GM12874 (cell line): Measurements from ENCODE around the gene ATP2A1.

Source experiments
- TF ChIP-seq, protein P1 (sequence below): IDR thresholded peaks from 2 replicates; pipeline ENCODE4 v1.5.1; 2011; ENCODE audit warnings: low read depth, mild to moderate bottlenecking, control low read depth, low read length, moderate library complexity; ENCODE audit not compliant: insufficient read depth

ATP2A1 gene

DNA sequence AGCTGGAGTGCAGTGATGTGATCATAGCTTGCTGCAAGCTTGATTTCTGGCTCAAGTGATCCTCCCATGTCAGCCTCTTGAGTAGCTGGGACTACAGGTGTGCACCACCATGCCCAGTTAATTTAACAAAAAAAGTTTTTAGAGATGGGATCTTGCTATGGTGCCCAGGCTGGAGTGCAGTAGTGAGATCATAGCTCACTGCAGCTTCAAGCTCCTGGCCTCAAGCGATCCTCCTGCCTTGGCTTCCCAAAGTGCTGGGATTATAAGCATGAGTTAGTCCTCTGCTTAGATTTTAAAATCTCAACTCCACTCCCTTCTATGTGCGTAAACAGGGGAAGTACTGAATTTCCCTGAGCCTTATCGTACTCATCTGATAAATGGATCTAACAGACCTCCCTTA lies 40.4 kb downstream of the ATP2A1 start:
- TF ChIP-seq, protein P1, sequence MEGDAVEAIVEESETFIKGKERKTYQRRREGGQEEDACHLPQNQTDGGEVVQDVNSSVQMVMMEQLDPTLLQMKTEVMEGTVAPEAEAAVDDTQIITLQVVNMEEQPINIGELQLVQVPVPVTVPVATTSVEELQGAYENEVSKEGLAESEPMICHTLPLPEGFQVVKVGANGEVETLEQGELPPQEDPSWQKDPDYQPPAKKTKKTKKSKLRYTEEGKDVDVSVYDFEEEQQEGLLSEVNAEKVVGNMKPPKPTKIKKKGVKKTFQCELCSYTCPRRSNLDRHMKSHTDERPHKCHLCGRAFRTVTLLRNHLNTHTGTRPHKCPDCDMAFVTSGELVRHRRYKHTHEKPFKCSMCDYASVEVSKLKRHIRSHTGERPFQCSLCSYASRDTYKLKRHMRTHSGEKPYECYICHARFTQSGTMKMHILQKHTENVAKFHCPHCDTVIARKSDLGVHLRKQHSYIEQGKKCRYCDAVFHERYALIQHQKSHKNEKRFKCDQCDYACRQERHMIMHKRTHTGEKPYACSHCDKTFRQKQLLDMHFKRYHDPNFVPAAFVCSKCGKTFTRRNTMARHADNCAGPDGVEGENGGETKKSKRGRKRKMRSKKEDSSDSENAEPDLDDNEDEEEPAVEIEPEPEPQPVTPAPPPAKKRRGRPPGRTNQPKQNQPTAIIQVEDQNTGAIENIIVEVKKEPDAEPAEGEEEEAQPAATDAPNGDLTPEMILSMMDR, result no peak

DNA sequence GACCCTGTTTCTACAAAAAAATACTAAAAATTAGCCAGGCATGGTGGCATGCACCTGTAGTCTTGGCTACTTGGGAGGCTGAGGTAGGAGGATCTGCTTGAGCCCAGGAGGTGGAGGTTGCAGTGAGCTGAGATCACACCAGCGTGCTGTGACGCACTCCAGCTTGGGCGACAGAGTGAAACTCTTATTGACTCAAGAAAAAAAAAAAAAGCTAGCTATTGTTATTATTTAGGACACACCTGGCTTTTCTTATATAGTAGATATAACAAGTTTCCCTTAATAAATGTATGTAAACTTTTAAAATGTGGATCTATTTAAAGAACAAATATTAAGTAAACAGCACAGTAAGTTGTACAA lies 44.9 kb downstream of the ATP2A1 start:
- TF ChIP-seq, protein P1, result no peak

DNA sequence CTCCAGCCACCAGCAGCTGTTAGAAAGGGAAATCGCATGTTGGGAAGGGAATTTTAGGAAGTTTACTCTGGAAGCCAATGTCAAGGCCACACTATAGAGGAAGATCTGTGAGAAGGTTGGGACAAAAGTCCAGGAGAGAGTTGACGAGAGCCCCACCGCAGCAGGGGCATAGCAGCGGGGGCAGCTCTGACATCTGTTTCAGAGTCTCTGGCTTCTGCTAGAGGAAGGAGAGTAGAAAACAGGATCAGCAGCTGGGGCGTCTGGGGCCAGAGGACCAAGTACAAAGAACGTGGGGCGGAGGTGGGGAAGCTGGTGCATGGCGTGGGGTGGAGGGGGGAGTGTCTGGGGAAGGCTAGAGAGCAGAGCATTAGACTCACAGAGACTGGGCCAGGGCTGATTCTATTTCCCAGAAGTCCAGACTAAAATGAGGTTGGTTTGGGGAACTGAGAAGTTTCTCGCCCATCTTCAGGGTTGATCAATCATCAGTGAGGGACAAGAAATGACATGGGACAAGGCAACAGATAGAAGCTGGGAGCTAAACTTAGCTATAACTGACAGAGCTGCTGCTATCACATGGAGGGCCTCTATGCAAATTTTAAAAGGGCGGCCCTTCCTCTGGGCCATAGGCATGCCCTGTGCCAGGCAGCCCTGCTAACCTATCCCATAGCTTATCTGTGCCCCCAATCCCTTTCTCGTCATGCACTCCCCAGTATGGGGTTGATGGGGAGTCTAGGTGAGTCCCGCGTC lies 45.5 kb downstream of the ATP2A1 start:
- TF ChIP-seq, protein P1, result no peak

DNA sequence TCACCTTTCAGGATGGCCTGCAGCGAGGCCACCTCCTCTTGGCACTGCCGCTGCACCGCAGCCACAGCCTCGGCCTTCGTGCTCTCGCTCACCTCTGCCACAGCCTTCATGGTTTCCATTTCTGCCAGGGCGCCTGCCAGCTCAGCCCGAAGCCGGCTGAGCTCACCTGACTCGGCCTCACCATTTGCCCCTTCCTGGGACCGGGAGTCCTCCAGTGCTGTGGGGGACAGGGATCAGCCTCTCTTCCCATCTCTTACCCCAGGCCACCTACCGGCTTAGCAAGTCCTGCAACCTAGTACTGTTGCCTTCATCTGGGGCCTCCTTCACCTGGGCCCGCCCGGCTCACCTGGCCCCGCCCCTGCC lies 46.1 kb downstream of the ATP2A1 start:
- TF ChIP-seq, protein P1, result peak; percentile 15; the same call in 1 of the 2 replicates

DNA sequence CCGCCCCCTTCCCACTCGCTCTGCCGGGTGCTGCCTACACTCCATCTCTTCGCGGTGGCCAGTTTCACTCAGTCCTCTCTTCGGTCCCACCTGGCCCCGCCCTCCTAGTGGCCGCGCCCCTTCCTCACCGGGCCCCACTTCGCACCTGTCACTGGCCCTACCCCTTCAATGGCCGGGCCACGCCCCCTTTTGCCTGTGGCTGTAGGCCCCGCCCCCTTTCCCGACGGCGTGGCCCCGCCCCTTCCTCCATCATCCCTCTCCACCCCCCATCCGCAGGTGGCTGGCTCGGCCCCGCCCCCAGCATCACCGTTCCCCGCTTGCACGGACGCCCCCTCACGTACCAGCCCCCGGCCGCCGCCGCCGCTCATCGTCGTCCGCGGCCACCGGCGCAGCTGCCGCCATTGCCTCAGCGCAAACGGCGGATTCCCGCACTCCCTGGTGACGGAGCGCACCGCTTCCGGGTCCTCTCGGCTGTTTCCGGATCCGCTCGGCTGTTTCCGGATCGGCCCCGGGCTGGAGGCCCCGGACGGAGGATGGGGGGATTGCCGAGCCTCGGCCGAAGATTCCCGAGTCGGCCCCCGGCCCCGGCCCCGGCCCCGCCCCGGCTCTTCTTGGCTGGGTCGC lies 46.6 kb downstream of the ATP2A1 start, which contains the start of gene RABEP2:
TSS of gene RABEP2 (minus strand) at position 477 of the 624 bp plus-strand sequence. CDS start at position 402, 75 bp downstream.
- TF ChIP-seq, protein P1, result no peak

DNA sequence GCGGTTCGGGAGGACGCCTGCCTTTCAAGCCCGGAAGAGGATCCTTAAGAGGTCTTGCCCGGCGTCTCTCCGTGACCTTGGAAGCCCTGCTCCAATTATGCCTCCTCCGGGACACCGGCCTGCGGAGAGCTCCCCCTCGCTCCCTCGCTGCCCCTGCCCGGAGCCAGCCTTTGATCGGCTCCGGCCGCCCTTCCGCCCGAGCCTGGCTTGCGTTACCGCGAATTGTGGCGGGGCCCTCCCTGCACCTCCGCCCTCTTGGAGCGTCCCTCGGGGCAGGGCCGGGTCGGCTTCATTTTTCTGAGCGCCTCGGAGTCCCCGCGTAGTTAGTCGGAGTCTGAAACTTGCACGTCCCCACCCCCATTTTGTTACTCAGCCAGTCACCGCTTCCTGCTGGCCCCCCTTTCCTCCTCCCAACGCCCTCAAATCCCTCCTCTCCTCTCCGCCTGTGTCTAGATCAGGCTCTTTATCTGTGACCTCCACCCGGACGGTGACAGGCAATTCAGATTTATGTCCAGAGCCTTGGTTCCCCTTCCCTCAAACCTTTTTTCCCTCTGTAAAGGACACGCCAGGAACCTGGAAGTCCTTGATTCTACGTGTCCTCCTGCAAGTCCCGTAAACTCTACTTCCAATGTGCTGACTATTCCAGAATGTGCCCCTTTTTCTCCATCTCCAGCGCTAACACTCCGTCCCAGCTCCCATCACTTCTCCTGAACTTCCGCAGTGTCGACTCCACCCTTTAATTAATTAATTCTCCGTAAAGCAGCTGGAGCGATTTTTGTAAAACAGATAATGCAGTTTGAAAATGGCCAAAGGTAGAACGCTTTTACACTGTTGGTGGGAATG lies 47.3 kb downstream of the ATP2A1 start:
- TF ChIP-seq, protein P1, result no peak

DNA sequence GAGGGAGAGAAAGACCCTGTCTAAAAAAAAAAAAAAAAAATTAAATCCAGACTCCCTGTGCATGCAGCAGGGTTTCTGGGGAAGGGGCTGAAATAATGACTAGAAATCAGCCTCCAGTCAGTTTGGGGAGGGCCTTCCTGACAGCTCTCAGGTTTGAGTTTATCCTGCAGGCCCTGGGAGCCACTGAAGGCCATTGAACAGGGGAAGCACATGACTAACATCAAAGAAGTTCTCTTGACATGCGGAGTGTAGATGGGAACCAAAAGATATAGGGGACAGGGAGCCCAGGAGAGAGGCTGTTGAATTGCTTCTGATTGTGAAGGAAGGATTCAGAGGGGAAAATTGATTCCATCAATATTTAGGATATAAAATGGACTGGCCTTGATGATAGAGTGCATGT lies 49.5 kb downstream of the ATP2A1 start:
- TF ChIP-seq, protein P1, result no peak
